Effector CD8-positive, alpha-beta T cell (primary cell): ENCODE results near the gene BARX2.
"Not testable (repeated sequence)": the region's sequence is repeated elsewhere in the genome, so short reads cannot be mapped to it uniquely, and the experiment has no call there.

Experiments used
- DNase-seq: peaks from one replicate; lab custom pipeline; 2025; lab: John Stamatoyannopoulos, UW
- total RNA-seq, 4 experiments: gene quantifications; one replicate each; lab custom pipeline; 2026; lab: John Stamatoyannopoulos, UW

Gene BARX2, protein sequence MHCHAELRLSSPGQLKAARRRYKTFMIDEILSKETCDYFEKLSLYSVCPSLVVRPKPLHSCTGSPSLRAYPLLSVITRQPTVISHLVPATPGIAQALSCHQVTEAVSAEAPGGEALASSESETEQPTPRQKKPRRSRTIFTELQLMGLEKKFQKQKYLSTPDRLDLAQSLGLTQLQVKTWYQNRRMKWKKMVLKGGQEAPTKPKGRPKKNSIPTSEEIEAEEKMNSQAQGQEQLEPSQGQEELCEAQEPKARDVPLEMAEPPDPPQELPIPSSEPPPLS
- 0 to 0.54 (median 0.13) reads per million in 4 experiments for total RNA-seq

DNA sequence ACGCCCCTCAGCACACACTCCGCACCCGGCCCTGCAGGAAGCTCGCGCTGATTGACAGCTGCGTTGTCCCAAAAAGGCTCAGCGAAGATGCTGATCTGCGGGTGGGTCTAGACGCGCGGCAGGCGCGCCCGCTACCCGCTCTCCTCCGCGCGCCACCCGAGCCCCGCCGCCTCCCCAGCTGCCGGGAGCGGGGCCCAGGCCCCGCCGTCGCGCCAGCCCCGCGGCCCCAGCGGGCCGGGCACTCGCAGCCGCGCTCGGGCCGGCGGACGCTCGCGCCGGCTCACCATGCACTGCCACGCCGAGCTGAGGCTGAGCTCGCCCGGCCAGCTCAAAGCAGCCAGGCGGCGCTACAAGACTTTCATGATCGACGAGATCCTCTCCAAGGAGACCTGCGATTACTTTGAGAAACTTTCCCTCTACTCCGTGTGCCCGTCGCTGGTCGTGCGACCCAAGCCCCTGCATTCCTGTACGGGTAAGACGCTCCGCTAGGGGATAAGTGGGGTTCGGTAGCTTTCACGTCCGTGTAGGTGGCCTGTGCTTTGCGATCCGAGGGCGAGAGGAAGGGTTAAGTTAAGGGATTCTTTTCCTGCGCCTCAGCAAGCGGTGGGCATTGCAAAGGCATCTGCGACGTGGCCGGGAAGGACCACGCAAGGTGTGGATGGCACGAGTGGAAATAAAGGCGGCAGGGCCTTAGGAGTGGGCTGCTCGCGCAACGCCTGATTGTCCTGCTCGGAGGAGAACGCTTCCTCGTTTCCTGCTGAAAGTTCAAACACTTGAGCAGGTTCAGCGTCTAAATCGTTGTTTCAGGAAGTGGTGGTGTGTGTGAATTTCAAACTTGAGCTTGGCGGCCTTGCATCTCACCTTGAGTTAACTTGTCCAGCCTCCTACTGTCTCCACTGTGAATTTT lies at the start of gene BARX2:
TSS of gene BARX2 (plus strand) at position 98 of the 907 bp plus-strand sequence. CDS start at position 286, 188 bp downstream.
- DNase-seq, result no peak

- DNase-seq, result no peak
Observed at GRCh38 chr11:129326921-129327320, 48.7 kb upstream of the BARX2 start.

DNA sequence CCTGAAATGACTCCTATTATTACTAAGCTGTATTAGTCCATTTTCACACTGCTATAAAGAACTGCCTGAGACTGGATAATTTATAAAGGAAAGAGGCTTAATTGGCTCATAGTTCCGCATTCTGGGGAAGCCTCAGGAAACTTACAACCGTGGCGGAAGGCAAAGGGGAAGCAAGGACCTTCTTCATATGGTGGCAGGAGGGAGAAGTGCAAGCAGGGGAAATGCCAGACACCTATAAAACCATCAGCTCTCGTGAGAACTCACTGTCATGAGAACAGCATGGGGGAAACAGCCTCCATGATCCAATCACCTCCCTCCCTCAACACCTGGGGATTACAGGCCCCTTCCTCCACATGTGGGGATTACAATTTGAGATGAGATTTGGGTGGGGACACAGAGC lies 47.9 kb upstream of the BARX2 start:
- not testable (repeated sequence) for DNase-seq

- DNase-seq, result no peak
Observed at GRCh38 chr11:129328756-129329155, 46.9 kb upstream of the BARX2 start.

- DNase-seq, result no peak
Observed at GRCh38 chr11:129331217-129331616, 44.4 kb upstream of the BARX2 start.

- DNase-seq, result peak; percentile 53
Observed at GRCh38 chr11:129331871-129332274, 43.8 kb upstream of the BARX2 start.

DNA sequence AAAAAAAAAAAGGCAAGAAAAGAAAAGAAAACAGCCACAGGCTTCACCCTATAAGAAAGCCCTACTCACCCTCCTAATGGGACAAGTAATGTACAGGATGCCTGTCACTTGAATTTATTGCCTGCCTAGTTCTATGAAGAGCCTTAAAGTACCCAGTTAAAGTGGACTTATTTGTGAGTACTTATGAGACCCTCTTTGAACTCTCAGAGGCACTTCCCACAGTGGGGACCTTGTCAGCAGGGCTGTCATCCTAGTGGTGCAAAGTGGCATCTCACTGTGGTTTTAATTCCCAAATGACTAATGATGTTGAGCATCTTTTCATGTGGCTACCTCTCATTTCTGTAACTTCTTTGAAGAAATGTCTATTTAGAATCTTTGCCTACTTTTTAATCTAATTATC lies 41.8 kb upstream of the BARX2 start:
- DNase-seq, result no peak

DNA sequence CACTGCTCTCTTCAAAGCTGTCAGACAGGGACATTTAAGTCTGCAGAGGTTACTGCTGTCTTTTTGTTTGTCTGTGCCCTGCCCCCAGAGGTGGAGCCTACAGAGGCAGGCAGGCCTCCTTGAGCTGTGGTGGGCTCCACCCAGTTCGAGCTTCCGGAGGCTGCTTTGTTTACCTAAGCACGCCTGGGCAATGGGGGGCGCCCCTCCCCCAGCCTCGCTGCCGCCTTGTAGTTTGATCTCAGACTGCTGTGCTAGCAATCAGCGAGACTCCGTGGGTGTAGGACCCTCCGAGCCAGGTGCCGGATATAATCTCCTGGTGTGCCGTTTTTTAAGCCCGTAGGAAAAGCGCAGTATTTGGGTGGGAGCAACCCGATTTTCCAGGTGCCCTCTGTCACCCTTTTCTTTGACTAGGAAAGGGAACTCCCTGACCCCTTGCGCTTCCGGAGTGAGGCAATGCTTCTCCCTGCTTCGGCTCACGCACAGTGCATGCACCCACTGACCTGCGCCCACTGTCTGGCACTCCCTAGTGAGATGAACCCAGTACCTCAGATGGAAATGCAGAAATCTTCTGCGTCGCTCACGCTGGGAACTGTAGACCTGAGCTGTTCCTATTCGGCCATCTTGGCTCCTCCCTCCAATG lies 31.2 kb upstream of the BARX2 start:
- DNase-seq, result not testable (repeated sequence)

DNA sequence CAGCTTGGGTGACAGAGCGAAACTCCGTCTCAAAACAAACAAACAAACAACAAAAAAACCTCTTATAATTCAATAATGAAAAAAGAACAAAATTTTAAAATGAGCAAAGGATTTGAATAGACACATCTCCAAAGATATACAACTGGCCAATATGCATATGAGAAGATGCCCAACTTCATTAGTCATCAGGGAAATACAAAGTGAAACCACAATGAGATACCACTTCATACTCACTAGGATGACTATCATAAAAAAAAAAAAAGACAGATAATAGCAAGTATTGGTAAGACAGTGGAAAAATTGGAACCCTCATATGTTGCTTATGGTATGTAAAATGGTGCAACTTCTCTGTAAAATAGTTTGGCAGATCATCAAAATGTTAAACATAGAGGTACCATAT lies 28.7 kb upstream of the BARX2 start:
- DNase-seq, result no peak

DNA sequence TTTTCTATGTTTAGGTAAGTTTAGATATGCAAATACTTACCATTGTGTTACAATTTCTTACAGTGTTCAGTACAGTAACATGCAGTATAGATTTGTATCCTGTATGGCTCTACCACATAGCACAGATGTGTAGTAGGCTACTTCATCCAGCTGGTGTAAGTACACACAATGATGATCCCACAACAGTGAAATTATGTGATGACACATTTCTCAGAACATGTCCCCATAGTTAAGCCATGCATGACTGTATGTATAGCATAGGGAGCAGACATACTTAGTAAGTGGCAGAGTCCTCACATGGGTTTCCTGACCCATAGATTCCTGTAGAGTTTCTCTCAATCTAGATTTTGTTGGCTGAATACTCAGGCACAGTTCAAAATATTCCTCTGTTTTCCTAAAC lies 26.8 kb upstream of the BARX2 start:
- DNase-seq, result no peak

DNA sequence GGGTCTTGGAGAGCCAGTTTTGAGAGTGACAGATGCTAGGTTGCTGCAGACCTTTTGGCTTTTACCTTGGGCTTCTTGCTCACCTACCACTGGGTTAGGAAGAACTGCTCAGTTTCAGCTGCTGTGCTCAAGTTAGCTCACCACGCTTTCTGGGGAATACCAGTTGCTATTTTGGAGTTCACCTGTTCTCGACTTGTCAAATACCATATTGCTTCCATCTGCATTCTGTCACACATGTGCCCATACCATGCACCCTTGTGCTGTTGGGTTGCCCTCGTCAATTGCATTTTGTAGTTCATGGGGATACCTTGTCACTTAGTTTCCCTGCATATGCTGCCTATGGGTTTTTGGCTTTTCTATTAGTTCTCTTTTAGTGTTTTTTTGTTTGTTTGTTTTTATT lies 23.0 kb upstream of the BARX2 start:
- DNase-seq, result no peak

DNA sequence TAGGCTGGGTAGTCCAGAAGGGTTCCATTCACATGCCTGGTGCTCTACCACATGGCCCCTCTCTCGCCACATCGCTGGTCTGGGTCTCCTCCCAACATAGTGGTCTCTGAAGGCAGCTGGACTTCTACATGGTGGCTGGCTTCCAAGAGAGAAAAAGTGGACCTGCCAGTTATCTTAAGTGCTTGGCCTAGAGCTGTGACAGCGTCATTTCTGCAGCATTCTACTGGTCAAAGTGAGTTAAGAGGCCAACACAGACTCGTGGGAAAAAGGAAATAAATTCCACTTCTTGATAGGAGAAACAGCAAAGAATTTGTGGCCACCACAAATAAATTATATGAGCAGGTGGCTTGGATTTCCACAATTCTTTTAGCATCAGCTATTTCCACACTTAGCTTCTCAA lies 21.0 kb upstream of the BARX2 start:
- DNase-seq, result no peak

DNA sequence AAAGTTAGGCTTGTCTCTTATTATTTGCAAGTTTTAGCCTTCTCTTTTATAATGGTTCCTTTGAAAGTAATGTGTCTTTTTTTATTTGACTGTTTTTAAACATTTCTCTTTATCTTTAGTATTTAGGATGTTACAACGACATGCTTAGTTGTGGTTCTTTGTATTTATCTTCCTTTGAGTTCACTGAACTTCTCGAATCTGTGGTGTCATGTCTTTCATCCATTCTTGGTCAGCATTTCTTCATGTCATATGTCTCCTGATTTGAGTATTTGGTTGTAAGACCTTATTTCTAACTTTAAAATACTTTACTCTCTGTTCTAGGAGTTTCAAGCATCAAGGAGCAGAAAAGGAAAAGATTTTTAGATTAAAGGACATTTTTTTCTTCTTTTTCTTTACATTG lies 15.9 kb upstream of the BARX2 start:
- no peak for DNase-seq

GRCh38 chr11:129364143-129364654 lies 11.4 kb upstream of the BARX2 start:
- DNase-seq, result peak; percentile 53

DNA sequence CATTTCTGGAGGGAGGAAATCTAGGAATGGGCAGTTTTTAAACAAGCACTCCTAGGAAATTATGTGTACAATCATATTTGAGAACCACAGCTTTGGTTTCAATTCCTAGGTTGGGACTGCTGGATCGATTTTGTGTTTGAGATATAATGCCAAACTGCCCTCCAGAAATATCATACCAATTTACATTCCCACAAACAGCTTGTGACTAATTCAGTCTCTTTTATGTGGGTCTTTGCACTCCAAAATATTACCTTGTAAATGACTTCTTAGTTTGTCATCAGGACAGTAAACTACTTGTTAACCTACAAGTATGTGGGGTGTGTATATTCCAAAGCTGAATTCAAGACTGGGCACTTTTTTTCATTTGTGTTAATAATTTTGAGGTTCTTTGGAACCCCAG lies 9.8 kb upstream of the BARX2 start:
- no peak for DNase-seq

GRCh38 chr11:129366737-129367597 lies 8.7 kb upstream of the BARX2 start:
- no peak for DNase-seq

- no peak for DNase-seq
Observed at GRCh38 chr11:129368889-129369672, 6.6 kb upstream of the BARX2 start.

GRCh38 chr11:129370715-129371114 lies 4.9 kb upstream of the BARX2 start:
- DNase-seq, result no peak

DNA sequence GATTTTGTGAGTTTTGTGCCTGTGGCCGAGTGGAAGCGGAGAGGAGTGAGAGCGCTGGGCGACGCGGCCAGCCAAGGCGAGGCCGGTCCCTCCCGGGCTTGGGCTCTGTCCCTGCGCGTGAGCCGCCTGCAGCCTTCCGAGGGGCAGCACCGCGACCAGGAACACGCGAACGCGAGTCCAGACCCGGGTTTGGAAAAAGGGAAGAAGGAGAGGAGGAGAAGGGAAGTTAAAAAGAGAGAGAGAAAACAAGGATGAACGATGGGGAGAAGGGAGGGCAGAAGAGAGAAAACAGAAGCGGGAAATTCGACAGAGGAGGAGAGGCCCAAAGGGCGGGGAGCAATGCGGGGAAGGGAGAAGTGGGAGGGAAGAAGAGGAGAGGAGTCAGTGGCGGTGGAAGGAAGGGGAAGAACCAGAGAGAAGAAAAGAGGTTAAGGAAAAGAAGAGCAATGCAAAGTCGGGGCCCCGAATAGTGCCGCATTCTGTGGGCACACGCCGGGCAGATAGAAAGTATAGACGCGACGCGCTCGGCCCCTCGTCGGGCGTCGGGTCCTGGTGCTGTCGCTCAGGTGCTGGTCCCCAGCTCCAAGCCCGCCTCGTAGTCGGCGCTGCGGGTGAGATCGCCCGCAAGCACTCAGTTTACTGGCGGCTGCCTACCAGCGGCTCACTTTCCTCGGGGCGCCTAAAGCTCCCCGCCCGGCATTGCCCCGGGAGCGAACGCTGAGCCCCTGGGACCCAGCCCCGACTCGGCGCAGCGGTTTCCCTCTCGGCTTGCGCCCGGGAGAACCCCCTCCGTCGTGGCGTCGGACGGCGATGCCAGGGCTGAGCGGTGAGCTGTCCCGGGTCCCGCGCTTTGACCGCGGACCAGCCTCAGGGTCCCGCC lies 2.8 kb upstream of the BARX2 start:
- no peak for DNase-seq
